Kidney (tissue), 14 donors: ENCODE data around the gene PLB1. TPM values are rescaled to one million over a fixed set of nuclear protein-coding genes. Genes with fewer than 3 reads are reported as not detected.

Experiments used
- DNase-seq, 5 donors: peaks; one replicate each; pipeline ENCODE4 v3.0.0-alpha.2; 2013 to 2020
- FAIRE-seq: peaks from 2 replicates; lab custom pipeline; 2012; peaks lifted over from hg19 to GRCh38; lab: Jason Lieb, UNC
- H3K27ac ChIP-seq, 2 donors: one replicate each; pipeline ENCODE4 v1.7.0; 2013; ENCODE audit warnings: low read depth in 2 of 2, low read length in 2 of 2, inconsistent platforms in 1 of 2
- H3K27me3 ChIP-seq: one replicate; pipeline ENCODE4 v1.7.1; 2013; ENCODE audit warnings: low read length, inconsistent platforms; ENCODE audit not compliant: control insufficient read depth, insufficient read depth
- H3K36me3 ChIP-seq, 3 donors: one replicate each; pipeline versions ENCODE4 v1.7.0 to v1.7.1; 2013; ENCODE audit warnings: low read length in 3 of 3, control low read depth in 1 of 3, inconsistent platforms in 1 of 3; ENCODE audit not compliant: insufficient read depth in 3 of 3, control insufficient read depth in 2 of 3
- H3K4me1 ChIP-seq, 3 donors: one replicate each; pipeline versions ENCODE4 v1.7.0 to v1.7.1; 2013; ENCODE audit warnings: low read length in 3 of 3, inconsistent platforms in 1 of 3, low read depth in 1 of 3; ENCODE audit not compliant: control insufficient read depth in 2 of 3, insufficient read depth in 2 of 3
- H3K4me3 ChIP-seq, 3 donors: one replicate each; pipeline versions ENCODE4 v1.7.0 to v1.8.1; 2013; ENCODE audit warnings: low read length in 3 of 3, control low read depth in 1 of 3, inconsistent platforms in 1 of 3
- H3K9ac ChIP-seq, 3 donors: one replicate each; pipeline versions ENCODE4 v1.7.0 to v1.7.1; 2013; ENCODE audit warnings: low read length in 3 of 3, control low read depth in 1 of 3, inconsistent platforms in 1 of 3
- H3K9me3 ChIP-seq, 3 donors: one replicate each; pipeline versions ENCODE4 v1.7.0 to v1.7.1; 2013; ENCODE audit warnings: low read length in 3 of 3, control low read depth in 1 of 3, inconsistent platforms in 1 of 3; ENCODE audit not compliant: control insufficient read depth in 2 of 3, insufficient read depth in 1 of 3
- intact Hi-C: fragments of 100-400 bp; cut with DNase I; formaldehyde crosslinking; loops from one replicate; pipeline ENCODE4 v1.11.1; 2022
- polyA plus RNA-seq: library from polyadenylated mRNA; stranded (reverse); fragments of 350-450 nt; fragmentation: Illumina TruSeq; extraction: RNeasy Lipid Tissue Mini Kit (QIAGEN cat#74804); gene quantifications from one replicate; pipeline ENCODE4 v1.2.3, GENCODE V29; 2014; ENCODE audit warnings: low read depth, low replicate concordance; ENCODE audit not compliant: insufficient read depth
- total RNA-seq: library from RNA; stranded (reverse); fragmentation: NEBNext Ultra II Directional; extraction: Animal tissue kit (Norgen Biotek cat#: 25700); gene quantifications from one replicate; pipeline ENCODE4 v1.2.1, GENCODE V29; 2021
- TF ChIP-seq, protein P1 (sequence below): IDR thresholded peaks from 3 replicates; pipeline ENCODE4 v1.5.1; 2012; ENCODE audit warnings: mild to moderate bottlenecking, moderate library complexity, borderline replicate concordance; ENCODE audit not compliant: insufficient read depth; ENCODE audit errors: extremely low read depth
- donor health status: control.
- donor health status: control.
- donor health status: control.
- donor health status: control.
- donor health status: control.
- donor health status: DM: yes; HTN: yes; CAD: no.
- donor health status: Normal renal cell carcinoma (clear cell type).

Gene PLB1
- total and polyA plus RNA-seq, 2 donors from 2014 or later: 0.95 to 6.8 TPM

DNA sequence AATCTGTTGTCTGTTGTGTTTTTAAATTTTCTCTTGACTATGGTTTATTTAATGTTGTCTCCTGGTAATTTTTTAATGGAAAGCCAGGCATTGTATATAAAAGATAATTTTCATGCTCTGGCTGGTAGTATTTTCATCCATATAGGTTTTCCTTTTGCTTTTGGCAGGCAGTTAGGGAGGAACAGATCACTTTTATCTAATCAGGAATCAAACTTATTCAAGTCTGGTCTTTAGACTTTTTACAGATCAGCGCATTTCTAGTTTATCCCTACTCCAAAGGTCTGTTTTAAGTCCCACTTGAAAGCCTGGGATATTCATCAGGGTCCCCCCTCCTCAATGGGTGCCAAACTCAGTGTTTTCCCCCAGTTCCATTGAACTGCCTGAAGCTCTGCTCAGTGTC lies 17.2 kb downstream of the PLB1 start:
- TF ChIP-seq, protein P1, sequence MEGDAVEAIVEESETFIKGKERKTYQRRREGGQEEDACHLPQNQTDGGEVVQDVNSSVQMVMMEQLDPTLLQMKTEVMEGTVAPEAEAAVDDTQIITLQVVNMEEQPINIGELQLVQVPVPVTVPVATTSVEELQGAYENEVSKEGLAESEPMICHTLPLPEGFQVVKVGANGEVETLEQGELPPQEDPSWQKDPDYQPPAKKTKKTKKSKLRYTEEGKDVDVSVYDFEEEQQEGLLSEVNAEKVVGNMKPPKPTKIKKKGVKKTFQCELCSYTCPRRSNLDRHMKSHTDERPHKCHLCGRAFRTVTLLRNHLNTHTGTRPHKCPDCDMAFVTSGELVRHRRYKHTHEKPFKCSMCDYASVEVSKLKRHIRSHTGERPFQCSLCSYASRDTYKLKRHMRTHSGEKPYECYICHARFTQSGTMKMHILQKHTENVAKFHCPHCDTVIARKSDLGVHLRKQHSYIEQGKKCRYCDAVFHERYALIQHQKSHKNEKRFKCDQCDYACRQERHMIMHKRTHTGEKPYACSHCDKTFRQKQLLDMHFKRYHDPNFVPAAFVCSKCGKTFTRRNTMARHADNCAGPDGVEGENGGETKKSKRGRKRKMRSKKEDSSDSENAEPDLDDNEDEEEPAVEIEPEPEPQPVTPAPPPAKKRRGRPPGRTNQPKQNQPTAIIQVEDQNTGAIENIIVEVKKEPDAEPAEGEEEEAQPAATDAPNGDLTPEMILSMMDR: no peak
- no peak overlapping the region for H3K4me3 ChIP-seq
- no peaks in the 10 kb centered on the region for H3K27me3 ChIP-seq
- no peak overlapping the region for H3K27ac ChIP-seq
- no peak overlapping the region for H3K9ac ChIP-seq
- peaks cover 0 to under 1% (median 0%) of the 10 kb centered on the region in 3 donors for H3K4me1 ChIP-seq
- H3K9me3 ChIP-seq: no peaks in the 10 kb centered on the region
- FAIRE-seq: no peak
- no peaks in the 10 kb centered on the region for H3K36me3 ChIP-seq
- intact Hi-C loops: no loop called here
- no peak for DNase-seq

DNA sequence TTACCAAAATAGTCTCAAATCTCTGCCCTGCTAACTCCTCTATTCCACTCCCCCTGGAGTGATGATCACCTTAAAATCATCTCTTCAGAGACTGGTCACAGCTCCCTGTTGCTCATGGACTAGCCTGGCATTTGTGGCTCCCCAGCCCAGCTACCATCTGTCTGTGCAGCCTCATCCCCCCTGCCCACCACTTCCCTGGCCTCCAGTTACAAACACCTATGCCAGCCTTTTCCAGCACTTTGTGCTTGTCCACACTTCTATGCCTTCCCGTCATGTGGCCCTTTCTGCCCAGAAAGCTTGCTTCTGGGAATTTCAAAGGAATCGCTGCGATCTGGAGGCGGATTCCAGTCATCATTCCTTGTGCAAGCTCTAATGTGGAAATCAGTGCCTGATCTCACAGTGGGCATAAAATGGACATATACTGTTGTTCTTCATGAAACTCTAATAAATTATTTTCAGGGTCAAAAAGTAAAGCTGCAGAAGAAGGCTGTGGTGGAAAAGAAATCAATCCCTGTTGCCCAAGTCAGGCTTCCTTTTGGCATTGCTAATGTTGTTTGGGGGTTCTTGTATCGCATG lies 19.4 kb downstream of the PLB1 start:
- no peak overlapping the region for H3K9ac ChIP-seq
- no peak for FAIRE-seq
- intact Hi-C loops: no loop called here

DNA sequence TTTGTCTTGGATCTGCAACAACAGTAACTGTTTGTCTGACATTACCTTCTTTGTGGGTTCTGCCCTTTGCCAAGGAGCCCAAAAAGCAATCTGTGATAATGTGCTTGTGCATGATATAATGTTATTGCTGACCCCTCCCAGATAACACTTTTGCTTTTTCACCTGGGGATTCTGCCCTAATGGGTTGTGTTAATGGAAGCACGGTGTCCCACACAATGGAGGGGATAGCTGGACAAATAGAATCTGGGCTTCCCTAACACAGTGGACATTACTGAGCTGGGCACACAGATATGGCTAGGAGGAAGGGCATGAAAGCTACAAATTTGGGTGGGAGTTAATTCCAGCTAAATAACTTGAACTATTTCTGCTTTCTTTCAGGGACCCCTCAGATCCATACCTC lies 20.6 kb downstream of the PLB1 start:
- H3K4me1 ChIP-seq: no peaks in the 10 kb centered on the region
- H3K27ac ChIP-seq: no peak overlapping the region
- H3K9me3 ChIP-seq: no peaks in the 10 kb centered on the region
- intact Hi-C loops: no loop called here
- H3K9ac ChIP-seq: no peak overlapping the region
- H3K27me3 ChIP-seq: no peaks in the 10 kb centered on the region
- TF ChIP-seq, protein P1: no peak
- DNase-seq (no peak), FAIRE-seq (no peak)
- no peaks in the 10 kb centered on the region for H3K36me3 ChIP-seq
- no peak overlapping the region for H3K4me3 ChIP-seq

More for the DNA sequence above, 19.4 kb downstream of the PLB1 start:
- no peak overlapping the region for H3K27ac ChIP-seq
- H3K36me3 ChIP-seq: no peaks in the 10 kb centered on the region
- H3K27me3 ChIP-seq: no peaks in the 10 kb centered on the region
- no peaks in the 10 kb centered on the region for H3K9me3 ChIP-seq
- TF ChIP-seq, protein P1: no peak
- no peak for DNase-seq
- H3K4me1 ChIP-seq: no peaks in the 10 kb centered on the region
- H3K4me3 ChIP-seq: no peak overlapping the region

DNA sequence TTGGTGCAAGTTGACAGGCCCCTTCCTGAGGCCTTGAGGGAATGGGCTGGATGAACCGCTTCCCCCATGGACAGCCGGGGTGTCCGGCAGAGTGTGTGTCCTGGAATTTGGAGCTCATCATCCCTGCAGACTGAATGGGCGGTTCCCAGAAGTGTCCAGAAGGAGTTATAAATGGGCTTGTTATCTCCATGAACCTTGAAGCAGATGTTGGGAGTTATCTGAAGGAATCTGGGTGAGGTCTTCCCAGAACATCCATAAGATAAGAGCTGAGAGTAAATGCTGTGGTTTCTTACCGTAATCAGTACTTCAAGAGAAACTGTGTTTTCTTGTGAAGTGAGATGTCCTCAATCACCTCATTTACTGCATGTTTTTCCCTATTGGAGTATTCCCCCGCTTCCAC lies 21.1 kb downstream of the PLB1 start:
- intact Hi-C loops: no loop called here
- TF ChIP-seq, protein P1: no peak
- FAIRE-seq: no peak
- Histone ChIP-seq H3K27ac (no peak overlapping the region), H3K9me3 (no peaks in the 10 kb centered on the region), H3K27me3 (no peaks in the 10 kb centered on the region), H3K9ac (no peak overlapping the region), H3K4me1 (no peaks in the 10 kb centered on the region), H3K4me3 (no peak overlapping the region), H3K36me3 (no peaks in the 10 kb centered on the region)
- DNase-seq: no peak
